GM19395 (cell line): ENCODE data around the gene ATG13.
"Not testable (repeated sequence)": the region's sequence is repeated elsewhere in the genome, so short reads cannot be mapped to it uniquely, and the experiment has no call there.

Source experiments
- ATAC-seq: cut with Tn5 transposase; IDR thresholded peaks from one replicate; pipeline ENCODE4 v1.9.1; 2021; ENCODE audit warnings: mild to moderate bottlenecking, moderate library complexity; ENCODE audit not compliant: unreplicated experiment

The ATG13 gene

GRCh38 chr11:46642627-46643335, 25.4 kb downstream of the ATG13 start:
- ATAC-seq = no peak

- no peak for ATAC-seq
Measured at GRCh38 chr11:46643531-46643930, 26.2 kb downstream of the ATG13 start.

GRCh38 chr11:46643986-46644385, 26.6 kb downstream of the ATG13 start:
- no peak for ATAC-seq

- no peak for ATAC-seq
Measured at GRCh38 chr11:46649180-46649738, 31.9 kb downstream of the ATG13 start.

GRCh38 chr11:46655631-46656030, 38.3 kb downstream of the ATG13 start:
- ATAC-seq = no peak

- ATAC-seq = no peak
Measured at GRCh38 chr11:46657186-46657585, 39.8 kb downstream of the ATG13 start.

GRCh38 chr11:46658259-46658658, 40.9 kb downstream of the ATG13 start:
- no peak for ATAC-seq

- ATAC-seq = no peak
Measured at GRCh38 chr11:46659908-46660307, 42.6 kb downstream of the ATG13 start.

- no peak for ATAC-seq
Measured at GRCh38 chr11:46661836-46662235, 44.5 kb downstream of the ATG13 start.

- ATAC-seq = no peak
Measured at GRCh38 chr11:46662366-46662765, 45.0 kb downstream of the ATG13 start.

- no peak for ATAC-seq
Measured at GRCh38 chr11:46663277-46663940, 46.1 kb downstream of the ATG13 start.

- ATAC-seq = no peak
Measured at GRCh38 chr11:46664612-46665011, 47.3 kb downstream of the ATG13 start.

- no peak for ATAC-seq
Measured at GRCh38 chr11:46665356-46665755, 48.0 kb downstream of the ATG13 start.

- ATAC-seq = no peak
Measured at GRCh38 chr11:46666516-46666915, 49.2 kb downstream of the ATG13 start.

- no peak for ATAC-seq
Measured at GRCh38 chr11:46667043-46667481, 49.7 kb downstream of the ATG13 start.

- no peak for ATAC-seq
Measured at GRCh38 chr11:46668480-46669085, 51.2 kb downstream of the ATG13 start.

GRCh38 chr11:46669711-46670139, 52.4 kb downstream of the ATG13 start:
- no peak for ATAC-seq

- ATAC-seq = not testable (repeated sequence)
Measured at GRCh38 chr11:46670521-46670920, 53.2 kb downstream of the ATG13 start.

GRCh38 chr11:46671958-46672315, 54.6 kb downstream of the ATG13 start:
- ATAC-seq = no peak

- no peak for ATAC-seq
Measured at GRCh38 chr11:46672381-46672839, 55.1 kb downstream of the ATG13 start.

GRCh38 chr11:46673713-46674462, 56.5 kb downstream of the ATG13 start:
- ATAC-seq = no peak
